MM.1S (cell line): Measurements from ENCODE around the gene PPP1R9B.

Experiments used
- DNase-seq: peaks from one replicate; pipeline ENCODE4 v3.0.0-alpha.2; 2015
- H2AFZ ChIP-seq: fragments of 300-600 bp; sonication (generic); 2 replicates; pipeline ENCODE4 v1.6.0; 2016; ENCODE audit warnings: antibody characterized with exemption, low read length
- H3F3A ChIP-seq: fragments of 300-600 bp; sonication (generic); 2 replicates; pipeline ENCODE4 v1.6.1; 2016; ENCODE audit warnings: mild to moderate bottlenecking, antibody characterized with exemption, low read length, moderate library complexity, mixed read lengths; ENCODE audit not compliant: insufficient read depth
- H3K27ac ChIP-seq: fragments of 300-600 bp; sonication (generic); 2 replicates; pipeline ENCODE4 v1.5.1; 2016; ENCODE audit warnings: mild to moderate bottlenecking, low read length
- H3K27me3 ChIP-seq: fragments of 300-600 bp; sonication (generic); replicated peaks from 2 replicates; pipeline ENCODE4 v1.6.0; 2016; ENCODE audit warnings: low read length; ENCODE audit not compliant: insufficient read depth
- H3K36me3 ChIP-seq: fragments of 300-600 bp; sonication (generic); replicated peaks from 2 replicates; pipeline ENCODE4 v1.6.1; 2016; ENCODE audit warnings: mild to moderate bottlenecking, low read length, mixed read lengths; ENCODE audit not compliant: insufficient read depth
- H3K4me1 ChIP-seq: fragments of 300-600 bp; sonication (generic); 2 replicates; pipeline ENCODE4 v1.6.1; 2016; ENCODE audit warnings: low read length, mixed read lengths
- H3K4me2 ChIP-seq: fragments of 300-600 bp; sonication (generic); 2 replicates; pipeline ENCODE4 v1.6.0; 2016; ENCODE audit warnings: low read depth, low read length
- H3K4me3 ChIP-seq: fragments of 300-600 bp; sonication (generic); 2 replicates; pipeline ENCODE4 v1.5.1; 2016; ENCODE audit warnings: low read length, mixed read lengths
- H3K79me2 ChIP-seq: fragments of 300-600 bp; sonication (generic); 2 replicates; pipeline ENCODE4 v1.6.1; 2016; ENCODE audit warnings: mixed run types, low read length, mixed read lengths
- H3K9ac ChIP-seq: fragments of 300-600 bp; sonication (generic); 2 replicates; pipeline ENCODE4 v1.6.1; 2016; ENCODE audit warnings: low read length, mixed read lengths
- H3K9me2 ChIP-seq: fragments of 300-600 bp; sonication (generic); replicated peaks from 2 replicates; pipeline ENCODE4 v1.6.1; 2016; ENCODE audit warnings: mild to moderate bottlenecking, low read length, mixed read lengths; ENCODE audit not compliant: insufficient read depth
- H3K9me3 ChIP-seq: fragments of 300-600 bp; sonication (generic); replicated peaks from 2 replicates; pipeline ENCODE4 v1.6.1; 2016; ENCODE audit warnings: mild to moderate bottlenecking, low read length, mixed read lengths; ENCODE audit not compliant: insufficient read depth
- H4K20me1 ChIP-seq: fragments of 300-600 bp; sonication (generic); 2 replicates; pipeline ENCODE4 v1.6.1; 2016; ENCODE audit warnings: mild to moderate bottlenecking, low read length, moderate library complexity, mixed read lengths; ENCODE audit not compliant: insufficient read depth
- EZH2 ChIP-seq: fragments of 300-600 bp; sonication (generic); optimal IDR thresholded peaks from 2 replicates; pipeline ENCODE3; 2017; ENCODE audit warnings: low read depth, mild to moderate bottlenecking, antibody characterized with exemption, low read length, mixed read lengths
- EZH2phosphoT487 ChIP-seq: fragments of 300-600 bp; sonication (generic); IDR thresholded peaks from 2 replicates; pipeline ENCODE4 v1.6.1; 2018; ENCODE audit warnings: antibody characterized with exemption, low read length
- TF ChIP-seq, protein P1 (sequence below): fragments of 300-600 bp; sonication (generic); IDR thresholded peaks from 2 replicates; pipeline ENCODE4 v1.5.1; 2016; ENCODE audit warnings: antibody characterized with exemption, low read length, mixed read lengths

The PPP1R9B gene

GRCh38 chr17:50103252-50103651 lies 47.2 kb downstream of the PPP1R9B start:
- Histone ChIP-seq H3K79me2 (no peaks in the 10 kb centered on the region), H2AFZ (no peak overlapping the region), H4K20me1 (no peaks in the 10 kb centered on the region), H3K9me3 (no peaks in the 10 kb centered on the region), H3K9ac (no peak overlapping the region), H3F3A (no peaks in the 10 kb centered on the region), H3K36me3 (no peaks in the 10 kb centered on the region), H3K9me2 (no peaks in the 10 kb centered on the region), H3K4me1 (no peaks in the 10 kb centered on the region), H3K4me2 (no peak overlapping the region), H3K27ac (no peak overlapping the region), H3K27me3 (no peaks in the 10 kb centered on the region), H3K4me3 (no peak overlapping the region)
- DNase-seq = no peak
- TF ChIP-seq, protein P1, sequence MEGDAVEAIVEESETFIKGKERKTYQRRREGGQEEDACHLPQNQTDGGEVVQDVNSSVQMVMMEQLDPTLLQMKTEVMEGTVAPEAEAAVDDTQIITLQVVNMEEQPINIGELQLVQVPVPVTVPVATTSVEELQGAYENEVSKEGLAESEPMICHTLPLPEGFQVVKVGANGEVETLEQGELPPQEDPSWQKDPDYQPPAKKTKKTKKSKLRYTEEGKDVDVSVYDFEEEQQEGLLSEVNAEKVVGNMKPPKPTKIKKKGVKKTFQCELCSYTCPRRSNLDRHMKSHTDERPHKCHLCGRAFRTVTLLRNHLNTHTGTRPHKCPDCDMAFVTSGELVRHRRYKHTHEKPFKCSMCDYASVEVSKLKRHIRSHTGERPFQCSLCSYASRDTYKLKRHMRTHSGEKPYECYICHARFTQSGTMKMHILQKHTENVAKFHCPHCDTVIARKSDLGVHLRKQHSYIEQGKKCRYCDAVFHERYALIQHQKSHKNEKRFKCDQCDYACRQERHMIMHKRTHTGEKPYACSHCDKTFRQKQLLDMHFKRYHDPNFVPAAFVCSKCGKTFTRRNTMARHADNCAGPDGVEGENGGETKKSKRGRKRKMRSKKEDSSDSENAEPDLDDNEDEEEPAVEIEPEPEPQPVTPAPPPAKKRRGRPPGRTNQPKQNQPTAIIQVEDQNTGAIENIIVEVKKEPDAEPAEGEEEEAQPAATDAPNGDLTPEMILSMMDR = no peak
- TF ChIP-seq EZH2 (no peak), EZH2phosphoT487 (no peak)

DNA sequence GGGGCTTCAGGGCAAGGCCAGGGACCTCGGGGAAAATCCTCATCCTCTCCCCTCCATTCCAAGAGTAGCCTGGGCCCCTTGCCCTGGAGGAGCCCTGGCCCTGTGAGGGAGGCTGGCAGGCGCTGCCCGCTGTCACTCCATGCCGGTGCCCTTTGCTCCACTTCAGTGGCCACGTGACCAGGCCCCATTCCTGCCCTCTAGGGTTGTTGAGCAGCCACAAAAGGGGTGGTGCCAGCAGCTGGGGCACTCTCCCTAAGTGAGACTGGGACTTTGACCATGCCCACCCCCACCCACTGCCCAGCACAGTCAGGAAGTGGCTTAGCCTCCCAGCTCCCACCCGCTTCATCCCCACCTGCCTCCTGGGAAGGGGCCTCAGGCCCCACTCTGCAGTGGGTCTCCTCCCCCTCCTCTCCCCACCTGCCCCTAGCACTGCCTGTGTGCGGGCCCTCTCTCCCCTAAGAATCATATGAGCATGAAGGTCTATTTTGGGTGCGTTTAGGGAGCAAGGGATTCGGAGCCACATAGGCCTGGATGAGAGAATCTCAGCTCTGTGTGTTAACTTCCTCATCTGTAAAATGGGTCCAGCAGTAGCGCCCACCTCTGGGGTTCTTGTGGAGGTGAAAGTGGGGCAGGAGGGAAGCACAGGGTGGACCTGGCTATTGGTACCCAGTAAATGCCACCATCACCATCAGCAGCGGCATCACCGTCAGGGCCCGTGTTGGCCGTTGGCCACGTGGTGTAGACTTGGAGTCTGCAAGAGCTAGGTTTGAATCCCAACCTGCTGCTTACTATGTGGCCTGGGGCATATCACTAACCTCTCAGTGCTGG lies 48.1 kb downstream of the PPP1R9B start:
- Histone ChIP-seq H3K9me3 (no peaks in the 10 kb centered on the region), H3K4me2 (no peak overlapping the region), H3K36me3 (no peaks in the 10 kb centered on the region), H3K9me2 (no peaks in the 10 kb centered on the region), H3K9ac (no peak overlapping the region), H4K20me1 (no peaks in the 10 kb centered on the region), H3K27ac (no peak overlapping the region), H3F3A (no peaks in the 10 kb centered on the region), H3K4me1 (no peaks in the 10 kb centered on the region), H3K27me3 (no peaks in the 10 kb centered on the region), H3K4me3 (no peak overlapping the region), H2AFZ (no peak overlapping the region), H3K79me2 (no peaks in the 10 kb centered on the region)
- no peak for TF ChIP-seq EZH2
- TF ChIP-seq, protein P1 = no peak
- no peak for TF ChIP-seq EZH2phosphoT487
- no peak for DNase-seq

DNA sequence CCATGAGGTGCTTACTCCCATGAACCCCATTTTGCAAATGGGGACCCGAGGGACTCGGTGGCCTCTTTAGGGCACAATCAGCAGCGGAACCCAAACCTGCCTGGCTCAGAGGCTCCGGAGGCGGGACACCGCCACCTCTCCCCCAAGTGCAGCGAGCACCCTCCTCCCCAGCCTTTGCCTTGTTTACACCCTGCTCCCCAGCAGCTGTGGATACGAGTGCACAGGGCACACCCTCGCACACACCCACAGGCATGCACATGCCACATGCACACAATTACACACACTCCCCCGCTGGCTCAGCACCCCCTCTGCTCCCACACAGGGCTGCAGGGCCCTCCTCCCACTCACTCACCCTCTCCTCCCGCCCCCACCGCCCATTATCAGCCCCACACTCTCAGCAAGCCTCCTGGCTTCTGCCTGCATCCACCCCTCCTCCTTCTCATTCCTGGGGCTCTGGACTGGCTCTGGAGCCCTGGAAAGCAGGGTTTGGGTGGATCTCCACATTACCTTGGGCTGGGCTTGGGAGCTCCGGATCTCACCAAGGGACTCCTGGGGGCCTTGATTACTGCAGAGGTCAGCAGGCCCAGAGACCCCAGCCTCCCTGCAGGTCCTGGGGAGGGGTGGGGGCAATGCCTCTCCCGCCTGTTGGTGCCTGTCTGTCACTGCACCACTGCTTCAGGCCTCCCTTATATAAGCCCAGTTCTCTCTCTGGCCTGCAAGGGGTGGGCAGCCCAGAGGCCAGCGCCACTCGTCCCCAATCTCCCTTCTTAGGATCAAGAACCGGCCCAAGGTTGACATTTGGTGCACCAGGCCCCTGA lies 48.9 kb downstream of the PPP1R9B start:
- Histone ChIP-seq H4K20me1 (no peaks in the 10 kb centered on the region), H3F3A (no peaks in the 10 kb centered on the region), H3K36me3 (no peaks in the 10 kb centered on the region), H3K4me2 (no peak overlapping the region), H2AFZ (no peak overlapping the region), H3K9me2 (no peaks in the 10 kb centered on the region), H3K79me2 (0 out of 2 replicates have a peak, but pooled peaks cover 6% of the 10 kb centered on the region), H3K4me3 (no peak overlapping the region), H3K27ac (no peak overlapping the region), H3K9ac (no peak overlapping the region), H3K27me3 (no peaks in the 10 kb centered on the region), H3K9me3 (no peaks in the 10 kb centered on the region), H3K4me1 (no peaks in the 10 kb centered on the region)
- DNase-seq = no peak
- TF ChIP-seq, protein P1 = no peak
